GM21576 (cell line): ENCODE measurements around the gene SMS.

ENCODE experiments used
- ATAC-seq: cut with Tn5 transposase; IDR thresholded peaks from one replicate; pipeline ENCODE4 v1.9.1; 2021; ENCODE audit warnings: mild to moderate bottlenecking, moderate library complexity; ENCODE audit not compliant: unreplicated experiment

SMS gene

GRCh38 chrX:21975812-21976211, 35.3 kb downstream of the SMS start:
- ATAC-seq, result no peak

- ATAC-seq, result no peak
Observed at GRCh38 chrX:21978346-21978745, 37.8 kb downstream of the SMS start.

GRCh38 chrX:21982311-21982710, 41.8 kb downstream of the SMS start:
- no peak for ATAC-seq

GRCh38 chrX:21985332-21985777, 44.8 kb downstream of the SMS start:
- ATAC-seq, result peak; percentile 87

GRCh38 chrX:21986596-21986995, 46.1 kb downstream of the SMS start:
- ATAC-seq, result no peak

- ATAC-seq, result peak; percentile 30
Observed at GRCh38 chrX:21989384-21989783, 48.9 kb downstream of the SMS start.

- no peak for ATAC-seq
Observed at GRCh38 chrX:21990832-21991231, 50.3 kb downstream of the SMS start.

GRCh38 chrX:21991504-21991903, 51.0 kb downstream of the SMS start:
- no peak for ATAC-seq

- ATAC-seq, result peak; percentile 82
Observed at GRCh38 chrX:21993265-21993664, 52.8 kb downstream of the SMS start.

- no peak for ATAC-seq
Observed at GRCh38 chrX:21996872-21997455, 56.5 kb downstream of the SMS start.

- no peak for ATAC-seq
Observed at GRCh38 chrX:21998037-21998436, 57.5 kb downstream of the SMS start.

- no peak for ATAC-seq
Observed at GRCh38 chrX:22004866-22005265, 64.4 kb downstream of the SMS start.

GRCh38 chrX:22012051-22012450, 71.5 kb downstream of the SMS start:
- no peak for ATAC-seq

- ATAC-seq, result no peak
Observed at GRCh38 chrX:22012931-22013330, 72.4 kb downstream of the SMS start.

- ATAC-seq, result no peak
Observed at GRCh38 chrX:22015139-22015750, 74.7 kb downstream of the SMS start.

- no peak for ATAC-seq
Observed at GRCh38 chrX:22021751-22022324, 81.3 kb downstream of the SMS start.

GRCh38 chrX:22024577-22024976, 84.1 kb downstream of the SMS start:
- no peak for ATAC-seq

GRCh38 chrX:22025751-22026150, 85.2 kb downstream of the SMS start:
- no peak for ATAC-seq

GRCh38 chrX:22026731-22027130, 86.2 kb downstream of the SMS start:
- ATAC-seq, result no peak

GRCh38 chrX:22032084-22032483, 91.6 kb downstream of the SMS start, which contains the start of gene PHEX:
Gene PHEX (plus strand): TSS chrX:22032325. CDS start chrX:22033006, 681 bp downstream.
- no peak for ATAC-seq

GRCh38 chrX:22032506-22032905, 92.0 kb downstream of the SMS start:
- no peak for ATAC-seq

- ATAC-seq, result no peak
Observed at GRCh38 chrX:22033818-22034217, 93.3 kb downstream of the SMS start.
